CD1c-positive myeloid dendritic cell (primary cell): Measurements from ENCODE around the gene ZNF576.
A peak's percentile ranks its signal among the peaks of the same experiment; 100 is the strongest.
"Not testable (repeated sequence)": the region's sequence is repeated elsewhere in the genome, so short reads cannot be mapped to it uniquely, and the experiment has no call there.

Experiments
- DNase-seq: peaks from one replicate; pipeline ENCODE4 v3.0.0-alpha.2; 2016; ENCODE audit errors: extremely low spot score

ZNF576 gene

GRCh38 chr19:43599635-43600295 is 3.4 kb downstream of the ZNF576 start:
- DNase-seq, result no peak

DNA sequence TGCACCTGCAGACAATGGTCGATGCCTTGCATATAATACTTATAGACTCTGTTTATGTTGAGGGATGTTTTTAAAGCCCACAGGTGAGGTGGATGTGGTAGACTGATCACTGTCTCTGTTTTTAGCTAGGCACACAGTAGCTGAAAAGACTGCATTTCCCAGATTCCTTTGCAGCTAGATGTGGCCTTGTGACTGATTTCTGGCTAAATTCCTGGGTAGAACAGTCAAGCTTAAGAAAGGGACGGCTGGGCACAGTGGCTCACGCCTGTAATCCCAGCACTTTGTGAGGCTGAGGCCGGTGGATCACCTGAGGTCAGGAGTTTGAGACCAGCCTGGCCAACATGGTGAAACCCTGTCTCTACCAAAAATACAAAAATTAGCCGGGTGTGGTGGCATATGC is 3.9 kb downstream of the ZNF576 start:
- DNase-seq, result not testable (repeated sequence)

DNA sequence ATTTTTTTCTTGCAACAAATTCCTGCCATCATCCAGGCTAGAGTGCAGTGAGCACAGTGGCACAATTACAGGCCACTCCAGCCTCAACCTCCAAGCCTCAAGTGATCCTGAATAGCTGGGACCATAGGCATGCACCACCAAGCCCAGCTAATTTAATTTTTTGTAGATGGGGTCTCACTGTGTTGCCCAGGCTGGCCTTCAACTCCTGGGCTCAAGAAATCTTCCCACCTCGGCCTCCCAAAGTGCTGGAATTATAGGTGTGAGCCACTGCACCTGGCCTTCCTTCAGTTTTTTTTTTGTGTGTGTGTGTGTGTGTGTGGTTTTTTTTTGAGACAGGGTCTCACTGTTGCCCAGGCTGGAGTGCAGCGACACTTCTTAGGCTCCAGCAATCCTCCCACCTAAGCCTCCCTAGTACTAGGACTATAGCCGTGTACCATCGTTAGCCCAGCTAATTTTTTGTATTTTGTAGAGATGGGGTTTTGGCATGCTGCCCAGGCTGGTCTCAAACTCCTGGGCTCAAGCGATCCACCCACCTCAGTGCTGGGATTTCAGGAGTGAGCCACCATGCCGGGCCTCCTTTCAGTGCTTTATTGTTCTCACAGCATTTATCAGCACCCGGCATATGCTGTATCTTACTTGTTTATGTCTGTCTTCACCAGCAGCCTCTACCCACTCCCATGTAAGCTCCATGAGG is 9.6 kb downstream of the ZNF576 start:
- no peak for DNase-seq

GRCh38 chr19:43606569-43607229 is 10.3 kb downstream of the ZNF576 start:
- no peak for DNase-seq

DNA sequence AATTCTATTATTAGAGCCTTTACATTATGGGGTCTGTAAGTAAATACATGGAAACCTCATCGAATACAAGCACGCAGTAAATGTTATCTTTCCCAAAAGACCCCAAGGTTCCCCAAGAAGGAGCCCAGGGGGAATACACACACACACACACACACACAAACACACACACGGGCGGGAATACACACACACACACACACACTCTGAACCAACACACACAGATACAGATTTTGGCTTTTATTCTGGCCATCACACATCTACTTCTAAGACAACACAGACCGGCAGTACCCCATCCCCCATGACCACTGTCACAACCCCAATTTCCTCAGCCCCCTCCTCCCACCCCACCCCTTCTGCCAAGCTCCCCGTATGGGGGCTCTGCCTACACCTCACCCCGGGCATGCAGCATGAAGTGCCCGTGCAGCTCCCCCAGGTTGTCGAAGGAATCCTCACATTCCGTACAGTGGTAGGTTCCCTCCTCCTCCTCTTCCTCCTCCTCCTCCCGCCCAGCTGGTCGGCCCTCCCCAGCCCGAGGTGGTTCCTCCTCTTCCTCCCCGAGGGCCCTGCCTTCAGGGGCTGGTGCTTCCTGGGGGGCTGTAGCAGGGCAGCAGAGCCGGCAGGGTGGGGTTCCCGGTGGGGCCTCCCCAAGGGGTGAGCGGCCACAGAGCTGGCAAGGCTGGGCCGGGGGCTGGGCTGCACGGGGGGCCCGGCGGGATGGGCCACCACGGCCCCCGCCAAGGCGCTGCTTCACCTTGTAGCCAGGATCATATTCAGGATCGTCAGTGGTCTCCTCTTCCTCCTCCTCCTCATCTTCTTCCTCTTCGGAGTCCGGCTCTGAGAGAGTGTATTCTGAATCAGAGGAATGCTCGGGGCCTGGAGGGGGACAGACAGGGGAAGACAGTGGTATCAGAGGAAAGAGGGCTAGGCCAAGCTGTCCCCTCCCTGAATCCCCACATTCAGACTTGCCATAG is 11.1 kb downstream of the ZNF576 start:
- DNase-seq, result no peak

DNA sequence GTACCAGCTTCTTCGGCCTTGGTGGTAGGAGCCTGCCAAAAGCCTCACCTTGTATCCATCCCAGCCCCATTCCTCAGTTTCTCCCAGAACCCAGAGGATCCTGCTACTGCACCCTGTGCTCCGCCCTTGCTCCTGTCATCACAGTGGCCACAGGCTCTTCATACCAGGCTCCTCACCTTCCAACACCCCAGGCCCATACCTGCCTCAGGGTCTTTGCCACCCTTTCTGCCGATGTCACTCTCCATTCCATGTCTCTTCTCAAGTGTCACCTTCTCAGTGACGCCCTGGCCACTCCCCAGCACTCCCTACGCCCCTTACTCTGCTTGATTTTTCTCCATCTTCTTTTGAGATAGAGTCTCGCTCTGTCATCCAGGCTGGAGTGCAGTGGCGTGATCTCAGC is 13.5 kb downstream of the ZNF576 start:
- DNase-seq, result no peak

GRCh38 chr19:43610493-43610892 is 14.1 kb downstream of the ZNF576 start:
- no peak for DNase-seq

- DNase-seq, result no peak
Observed at GRCh38 chr19:43611788-43612187, 15.4 kb downstream of the ZNF576 start, which contains the start of gene SRRM5. SRRM5 (plus strand) TSS chr19:43612088; CDS start chr19:43612122, 34 bp downstream.

GRCh38 chr19:43612374-43612773 is 16.0 kb downstream of the ZNF576 start:
- no peak for DNase-seq

- no peak for DNase-seq
Observed at GRCh38 chr19:43616306-43616705, 19.9 kb downstream of the ZNF576 start.

DNA sequence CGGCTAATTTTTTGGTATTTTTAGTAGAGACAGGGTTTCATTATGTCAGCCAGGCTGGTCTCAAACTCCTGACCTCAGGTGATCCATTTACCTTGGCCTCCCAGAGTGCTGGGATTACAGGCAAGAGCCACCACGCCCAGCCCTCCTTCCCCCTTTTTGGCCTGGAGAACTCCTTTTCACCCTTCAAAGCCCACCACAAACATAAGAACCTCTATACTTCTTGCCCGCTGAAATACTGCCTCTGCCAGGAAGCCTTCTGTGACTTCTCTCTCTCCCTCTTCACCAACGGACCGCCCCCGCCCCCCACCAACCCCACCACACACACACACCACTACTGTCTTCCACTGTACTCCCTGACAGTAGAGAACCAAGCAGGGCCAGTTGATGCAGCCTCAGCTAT is 20.6 kb downstream of the ZNF576 start:
- DNase-seq, result no peak

DNA sequence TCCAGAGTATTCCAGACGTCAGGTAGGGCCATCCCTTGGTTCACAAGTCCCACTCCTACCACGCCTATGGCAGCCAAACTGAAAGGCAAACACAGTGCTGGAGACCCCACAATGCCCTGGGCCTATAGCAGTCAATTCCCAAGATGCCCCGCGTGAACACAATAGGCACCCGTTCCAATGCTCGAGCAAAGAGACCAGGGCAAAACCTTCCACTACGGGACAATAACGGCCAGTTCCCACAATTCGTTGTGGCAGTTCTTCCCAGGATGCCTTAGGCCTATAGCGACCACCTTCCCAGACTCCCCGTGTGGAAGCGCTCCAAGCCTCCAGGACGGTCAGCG is 22.5 kb downstream of the ZNF576 start:
- no peak for DNase-seq

DNA sequence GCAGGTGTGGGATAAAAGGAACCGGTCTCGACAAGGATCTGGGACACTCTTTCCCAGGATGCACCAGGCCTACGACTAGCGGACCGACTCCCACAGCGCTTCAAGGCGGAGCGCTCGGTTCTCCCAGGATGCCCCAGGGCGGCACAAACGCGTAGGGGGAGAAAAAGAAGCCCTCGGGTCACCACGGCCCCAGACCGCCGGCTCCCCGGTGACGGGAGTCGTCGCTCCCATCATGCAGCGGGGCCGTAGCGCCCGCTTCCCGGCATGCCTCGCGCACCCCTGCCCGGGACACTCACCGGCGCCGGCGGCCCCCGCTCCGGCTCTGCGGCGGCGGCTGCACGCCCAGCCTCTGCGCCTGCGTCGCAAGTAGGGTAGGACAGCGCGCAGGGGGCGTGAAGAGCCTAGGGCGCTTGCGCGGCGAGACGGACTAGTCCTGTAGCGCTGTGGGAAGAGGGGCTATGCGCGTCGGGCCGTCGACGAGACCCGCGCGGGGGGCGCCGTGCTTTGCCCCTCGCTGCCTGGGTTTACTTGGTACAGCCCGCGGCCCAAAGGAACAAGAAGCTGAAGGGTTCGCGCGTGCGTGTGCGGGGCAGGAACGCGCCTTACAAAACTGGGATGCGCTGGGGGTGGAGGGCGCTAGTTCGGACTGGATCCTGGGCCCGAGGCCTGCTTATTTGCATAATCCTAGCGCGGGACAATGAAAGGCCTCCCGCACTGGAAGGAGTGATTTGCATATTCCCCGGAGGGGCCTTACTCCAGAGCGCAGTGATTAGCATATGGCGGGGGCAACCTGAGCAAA is 23.1 kb downstream of the ZNF576 start, which contains the start of gene ZNF428:
Gene ZNF428 (minus strand): TSS at position 368 of the 799 bp plus-strand sequence. CDS start 5,325 bp downstream, outside the sequence.
- peak; percentile 93 for DNase-seq

- no peak for DNase-seq
Observed at GRCh38 chr19:43620061-43621001, 23.9 kb downstream of the ZNF576 start.

- DNase-seq, result no peak
Observed at GRCh38 chr19:43622070-43622469, 25.7 kb downstream of the ZNF576 start.

DNA sequence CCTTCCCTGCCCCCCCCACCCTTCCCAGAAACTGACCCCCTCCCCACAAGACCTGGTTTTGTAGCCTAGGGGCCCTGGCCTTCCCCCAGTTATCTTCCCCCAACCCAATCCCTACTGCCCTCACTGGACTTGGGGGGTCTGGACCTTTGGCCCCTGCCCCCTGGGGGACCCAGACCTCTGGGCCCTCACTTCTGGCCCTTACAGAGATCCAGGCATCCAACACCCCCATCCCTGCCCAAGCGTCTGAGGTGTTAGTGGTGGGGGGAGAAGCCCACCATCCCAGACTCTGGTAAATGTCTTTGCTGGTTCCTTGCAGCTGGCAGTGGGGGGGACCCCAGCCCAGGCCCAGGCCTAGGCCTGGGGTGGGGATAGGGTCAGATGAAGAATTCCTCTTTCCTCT is 26.6 kb downstream of the ZNF576 start:
- DNase-seq, result no peak

GRCh38 chr19:43623889-43624670 is 27.7 kb downstream of the ZNF576 start:
- DNase-seq, result no peak

DNA sequence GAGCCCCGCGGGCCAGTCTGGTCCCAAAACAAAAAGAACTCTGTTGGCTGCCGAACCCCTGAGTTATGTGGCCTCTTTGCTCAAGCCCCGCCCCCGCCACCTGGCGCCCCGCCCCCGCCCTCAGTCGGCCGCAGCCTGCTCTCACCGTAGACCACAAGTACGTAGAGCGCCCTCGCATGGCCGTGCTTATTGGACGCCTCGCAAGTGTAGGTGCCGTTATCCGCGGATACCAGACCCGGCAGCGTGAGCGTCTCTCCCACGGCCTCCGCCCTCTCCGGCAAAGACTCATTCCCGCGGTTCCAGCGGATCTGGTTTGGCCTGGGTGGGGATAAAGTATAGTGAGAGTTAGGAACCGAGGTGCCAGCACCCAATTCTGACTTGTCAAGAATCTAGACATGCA is 28.5 kb downstream of the ZNF576 start:
- peak; percentile 72 for DNase-seq
